GM12801 (cell line): ENCODE measurements around the gene DOK4.

Experiments
- TF ChIP-seq, protein P1 (sequence below): IDR thresholded peaks from one replicate; pipeline ENCODE4 v1.5.1; 2011; ENCODE audit warnings: control low read depth; ENCODE audit not compliant: insufficient read length; ENCODE audit errors: extremely low read depth

Gene DOK4

DNA sequence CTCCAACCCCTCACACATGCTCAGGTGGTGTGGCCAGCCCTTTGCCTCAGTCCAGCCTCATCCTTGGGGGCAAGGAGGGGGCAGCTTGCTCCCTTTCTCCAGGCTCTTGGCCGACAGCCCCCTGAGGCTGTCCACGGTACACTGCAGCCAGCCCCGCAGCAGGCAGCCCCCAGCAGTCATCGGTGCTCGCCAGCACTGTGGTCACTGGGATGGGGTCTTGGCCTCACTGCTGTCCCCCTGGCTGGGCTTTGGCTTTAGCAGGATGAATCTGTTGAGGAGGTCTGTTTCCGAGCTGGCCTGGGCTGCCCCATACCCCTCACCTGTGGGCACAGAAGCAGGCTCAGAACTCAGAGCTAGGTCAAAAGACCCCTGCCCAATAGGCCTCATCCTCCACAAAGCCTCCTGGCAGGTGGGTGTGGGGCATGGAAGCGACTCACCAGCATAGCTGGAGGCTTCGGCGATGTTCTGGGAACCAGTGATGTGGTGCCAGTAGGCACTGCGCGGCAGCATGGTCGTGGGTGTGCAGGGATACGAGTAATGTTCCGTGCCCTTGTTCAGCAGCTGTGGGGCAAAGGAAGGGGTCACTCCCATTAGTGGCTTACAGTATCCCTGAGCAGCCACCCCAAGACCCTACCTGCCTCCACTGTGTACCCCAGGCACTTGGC, 13.0 kb downstream of the DOK4 start:
- TF ChIP-seq, protein P1, sequence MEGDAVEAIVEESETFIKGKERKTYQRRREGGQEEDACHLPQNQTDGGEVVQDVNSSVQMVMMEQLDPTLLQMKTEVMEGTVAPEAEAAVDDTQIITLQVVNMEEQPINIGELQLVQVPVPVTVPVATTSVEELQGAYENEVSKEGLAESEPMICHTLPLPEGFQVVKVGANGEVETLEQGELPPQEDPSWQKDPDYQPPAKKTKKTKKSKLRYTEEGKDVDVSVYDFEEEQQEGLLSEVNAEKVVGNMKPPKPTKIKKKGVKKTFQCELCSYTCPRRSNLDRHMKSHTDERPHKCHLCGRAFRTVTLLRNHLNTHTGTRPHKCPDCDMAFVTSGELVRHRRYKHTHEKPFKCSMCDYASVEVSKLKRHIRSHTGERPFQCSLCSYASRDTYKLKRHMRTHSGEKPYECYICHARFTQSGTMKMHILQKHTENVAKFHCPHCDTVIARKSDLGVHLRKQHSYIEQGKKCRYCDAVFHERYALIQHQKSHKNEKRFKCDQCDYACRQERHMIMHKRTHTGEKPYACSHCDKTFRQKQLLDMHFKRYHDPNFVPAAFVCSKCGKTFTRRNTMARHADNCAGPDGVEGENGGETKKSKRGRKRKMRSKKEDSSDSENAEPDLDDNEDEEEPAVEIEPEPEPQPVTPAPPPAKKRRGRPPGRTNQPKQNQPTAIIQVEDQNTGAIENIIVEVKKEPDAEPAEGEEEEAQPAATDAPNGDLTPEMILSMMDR, result no peak

- TF ChIP-seq, protein P1, result no peak
Measured at GRCh38 chr16:57472665-57473060, 13.6 kb downstream of the DOK4 start.

GRCh38 chr16:57471852-57472664, 14.2 kb downstream of the DOK4 start:
- TF ChIP-seq, protein P1, result no peak

DNA sequence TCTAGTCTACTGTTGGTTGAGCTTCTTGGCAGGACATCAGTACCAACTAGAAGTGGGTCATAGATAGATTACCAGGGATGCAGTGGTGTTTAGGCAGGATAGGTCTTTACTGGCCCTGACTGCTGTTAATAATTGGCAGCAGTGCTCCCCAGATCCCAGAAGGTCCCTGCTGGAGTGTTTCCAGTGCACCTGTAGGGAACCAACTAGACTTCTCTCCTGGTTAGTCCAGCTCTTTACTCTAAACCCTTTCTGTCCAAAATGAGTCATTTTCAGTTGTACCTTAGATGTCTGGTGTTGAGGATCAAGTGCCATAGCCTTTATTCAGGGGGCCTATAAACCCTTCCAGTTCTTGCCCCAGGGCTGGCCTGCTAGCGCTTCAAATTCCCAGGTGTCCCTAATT, 15.1 kb downstream of the DOK4 start:
- TF ChIP-seq, protein P1, result no peak

DNA sequence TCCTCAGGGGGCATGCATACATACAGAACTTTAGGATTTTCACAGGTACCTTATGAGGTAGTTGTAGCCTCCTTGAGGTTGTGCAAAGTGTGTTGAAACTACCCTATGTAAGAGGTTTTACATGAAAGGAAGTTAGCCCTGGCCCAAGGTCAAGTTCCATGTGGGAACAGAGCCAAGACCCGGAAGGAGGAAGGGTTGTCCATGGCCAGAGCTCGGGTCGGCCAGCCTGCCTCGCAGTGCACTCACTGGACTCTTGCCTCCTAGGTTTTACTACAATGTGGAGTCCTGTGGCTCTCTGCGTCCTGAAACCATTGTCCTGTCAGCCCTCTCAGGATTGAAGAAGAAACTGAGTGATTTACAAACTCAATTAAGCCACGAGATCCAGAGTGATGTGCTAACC, 15.6 kb downstream of the DOK4 start:
- TF ChIP-seq, protein P1, result no peak

GRCh38 chr16:57469917-57470470, 16.3 kb downstream of the DOK4 start:
- TF ChIP-seq, protein P1, result no peak

- TF ChIP-seq, protein P1, result no peak
Measured at GRCh38 chr16:57469046-57469445, 17.2 kb downstream of the DOK4 start.
